T-helper 1 cell treated with Interleukin-12 subunit alpha and Interleukin-12 subunit beta and Interleukin-4 antibody, amounts not matched to agents 30 μg/mL and 1 μg/mL, for 36 hours (primary cell): ENCODE measurements around the gene SFMBT2.
"Not testable (repeated sequence)": the region's sequence is repeated elsewhere in the genome, so short reads cannot be mapped to it uniquely, and the experiment has no call there.

ENCODE experiments used
- H3K27ac Mint-ChIP-seq: one replicate; pipeline ENCODE4 v1.8.0; 2021; ENCODE audit warnings: mild to moderate bottlenecking, mixed read lengths
- H3K27me3 Mint-ChIP-seq: one replicate; pipeline ENCODE4 v1.8.0; 2021; ENCODE audit warnings: low read depth, mixed read lengths
- H3K36me3 Mint-ChIP-seq: one replicate; pipeline ENCODE4 v1.8.0; 2021; ENCODE audit warnings: low read depth, mixed read lengths
- H3K4me1 Mint-ChIP-seq: one replicate; pipeline ENCODE4 v1.8.0; 2021; ENCODE audit warnings: low read depth, mixed read lengths
- H3K4me3 Mint-ChIP-seq: one replicate; pipeline ENCODE4 v1.8.0; 2021; ENCODE audit warnings: mild to moderate bottlenecking, moderate library complexity, mixed read lengths
- H3K9me3 Mint-ChIP-seq: one replicate; pipeline ENCODE4 v1.8.0; 2021; ENCODE audit warnings: mixed read lengths

SFMBT2 gene

GRCh38 chr10:7319632-7320031, 91.2 kb downstream of the SFMBT2 start:
- H3K9me3 Mint-ChIP-seq, result peaks cover 15% of the 10 kb centered on the region
- no peaks in the 10 kb centered on the region for H3K27me3 Mint-ChIP-seq
- peak overlapping the region; percentile 16 for H3K27ac Mint-ChIP-seq
- H3K4me1 Mint-ChIP-seq, result peaks cover 40% of the 10 kb centered on the region
- H3K4me3 Mint-ChIP-seq, result no peak overlapping the region
- peaks cover 42% of the 10 kb centered on the region for H3K36me3 Mint-ChIP-seq

- Mint-ChIP-seq H3K27ac (peak overlapping the region; percentile 32), H3K27me3 (no peaks in the 10 kb centered on the region), H3K9me3 (peaks cover 9% of the 10 kb centered on the region), H3K4me1 (peaks cover 47% of the 10 kb centered on the region), H3K4me3 (no peak overlapping the region), H3K36me3 (peaks cover 34% of the 10 kb centered on the region)
Observed at GRCh38 chr10:7318836-7319235, 92.0 kb downstream of the SFMBT2 start.

GRCh38 chr10:7317786-7318446, 92.9 kb downstream of the SFMBT2 start:
- H3K27ac Mint-ChIP-seq, result no peak overlapping the region
- H3K27me3 Mint-ChIP-seq, result no peaks in the 10 kb centered on the region
- H3K9me3 Mint-ChIP-seq, result peaks cover 9% of the 10 kb centered on the region
- peaks cover 52% of the 10 kb centered on the region for H3K4me1 Mint-ChIP-seq
- H3K36me3 Mint-ChIP-seq, result peaks cover 39% of the 10 kb centered on the region
- H3K4me3 Mint-ChIP-seq, result no peak overlapping the region

- H3K27ac Mint-ChIP-seq, result no peak overlapping the region
- no peaks in the 10 kb centered on the region for H3K27me3 Mint-ChIP-seq
- H3K4me3 Mint-ChIP-seq, result no peak overlapping the region
- H3K36me3 Mint-ChIP-seq, result peaks cover 30% of the 10 kb centered on the region
- H3K9me3 Mint-ChIP-seq, result peaks cover under 1% of the 10 kb centered on the region
- H3K4me1 Mint-ChIP-seq, result peaks cover 53% of the 10 kb centered on the region
Observed at GRCh38 chr10:7316839-7317238, 94.0 kb downstream of the SFMBT2 start.

- H3K4me1 Mint-ChIP-seq, result peaks cover 56% of the 10 kb centered on the region
Observed at GRCh38 chr10:7315906-7316305, 94.9 kb downstream of the SFMBT2 start.

GRCh38 chr10:7314170-7314569, 96.7 kb downstream of the SFMBT2 start:
- Mint-ChIP-seq H3K4me3 (peak overlapping the region; percentile 16), H3K27ac (peak overlapping the region; percentile 46), H3K9me3 (no peaks in the 10 kb centered on the region), H3K36me3 (peaks cover 30% of the 10 kb centered on the region), H3K27me3 (no peaks in the 10 kb centered on the region), H3K4me1 (peaks cover 48% of the 10 kb centered on the region)

More at GRCh38 chr10:7315906-7316305, 94.9 kb downstream of the SFMBT2 start:
- H3K36me3 Mint-ChIP-seq, result peaks cover 33% of the 10 kb centered on the region
- H3K4me3 Mint-ChIP-seq, result no peak overlapping the region
- no peaks in the 10 kb centered on the region for H3K27me3 Mint-ChIP-seq
- no peaks in the 10 kb centered on the region for H3K9me3 Mint-ChIP-seq
- peak overlapping the region; percentile 60 for H3K27ac Mint-ChIP-seq

- H3K4me3 Mint-ChIP-seq, result no peak overlapping the region
- H3K27me3 Mint-ChIP-seq, result no peaks in the 10 kb centered on the region
- no peak overlapping the region for H3K27ac Mint-ChIP-seq
- H3K36me3 Mint-ChIP-seq, result peaks cover 38% of the 10 kb centered on the region
- peaks cover 37% of the 10 kb centered on the region for H3K4me1 Mint-ChIP-seq
- H3K9me3 Mint-ChIP-seq, result peaks cover 11% of the 10 kb centered on the region
Observed at GRCh38 chr10:7312488-7312857, 98.4 kb downstream of the SFMBT2 start.

GRCh38 chr10:7311850-7312487, 98.9 kb downstream of the SFMBT2 start:
- H3K36me3 Mint-ChIP-seq, result peaks cover 41% of the 10 kb centered on the region
- H3K9me3 Mint-ChIP-seq, result peaks cover 16% of the 10 kb centered on the region
- H3K27ac Mint-ChIP-seq, H3K27me3 Mint-ChIP-seq, H3K4me3 Mint-ChIP-seq: not testable (repeated sequence)
- peaks cover 38% of the 10 kb centered on the region for H3K4me1 Mint-ChIP-seq

GRCh38 chr10:7311218-7311849, 99.5 kb downstream of the SFMBT2 start:
- Mint-ChIP-seq H3K4me1 (peaks cover 38% of the 10 kb centered on the region), H3K4me3 (no peak overlapping the region), H3K36me3 (peaks cover 44% of the 10 kb centered on the region), H3K9me3 (peaks cover 20% of the 10 kb centered on the region), H3K27me3 (no peaks in the 10 kb centered on the region), H3K27ac (no peak overlapping the region)

GRCh38 chr10:7310076-7310475, 100.8 kb downstream of the SFMBT2 start:
- peaks cover 26% of the 10 kb centered on the region for H3K4me1 Mint-ChIP-seq
- no peak overlapping the region for H3K4me3 Mint-ChIP-seq
- H3K27ac Mint-ChIP-seq, result no peak overlapping the region
- H3K9me3 Mint-ChIP-seq, result peaks cover 21% of the 10 kb centered on the region
- peaks cover 41% of the 10 kb centered on the region for H3K36me3 Mint-ChIP-seq
- H3K27me3 Mint-ChIP-seq, result no peaks in the 10 kb centered on the region

- no peaks in the 10 kb centered on the region for H3K27me3 Mint-ChIP-seq
- peaks cover 39% of the 10 kb centered on the region for H3K36me3 Mint-ChIP-seq
- H3K9me3 Mint-ChIP-seq, result peaks cover 21% of the 10 kb centered on the region
- H3K4me1 Mint-ChIP-seq, result peaks cover 16% of the 10 kb centered on the region
- no peak overlapping the region for H3K27ac Mint-ChIP-seq
- no peak overlapping the region for H3K4me3 Mint-ChIP-seq
Observed at GRCh38 chr10:7308826-7309225, 102.0 kb downstream of the SFMBT2 start.

- Mint-ChIP-seq H3K27me3 (no peaks in the 10 kb centered on the region), H3K27ac (no peak overlapping the region), H3K4me1 (peaks cover 14% of the 10 kb centered on the region), H3K9me3 (peaks cover 21% of the 10 kb centered on the region), H3K36me3 (peaks cover 35% of the 10 kb centered on the region), H3K4me3 (no peak overlapping the region)
Observed at GRCh38 chr10:7306616-7307015, 104.2 kb downstream of the SFMBT2 start.

- Mint-ChIP-seq H3K27ac (no peak overlapping the region), H3K9me3 (peaks cover 21% of the 10 kb centered on the region), H3K4me1 (peaks cover 15% of the 10 kb centered on the region), H3K36me3 (peaks cover 33% of the 10 kb centered on the region), H3K4me3 (no peak overlapping the region), H3K27me3 (no peaks in the 10 kb centered on the region)
Observed at GRCh38 chr10:7306147-7306546, 104.7 kb downstream of the SFMBT2 start.

- H3K9me3 Mint-ChIP-seq, result peaks cover 21% of the 10 kb centered on the region
- H3K27me3 Mint-ChIP-seq, result no peaks in the 10 kb centered on the region
- H3K4me1 Mint-ChIP-seq, result peaks cover 18% of the 10 kb centered on the region
- no peak overlapping the region for H3K27ac Mint-ChIP-seq
- peaks cover 34% of the 10 kb centered on the region for H3K36me3 Mint-ChIP-seq
- H3K4me3 Mint-ChIP-seq, result no peak overlapping the region
Observed at GRCh38 chr10:7305053-7305452, 105.8 kb downstream of the SFMBT2 start.

GRCh38 chr10:7304110-7304509, 106.7 kb downstream of the SFMBT2 start:
- peaks cover 21% of the 10 kb centered on the region for H3K4me1 Mint-ChIP-seq
- peaks cover 35% of the 10 kb centered on the region for H3K36me3 Mint-ChIP-seq
- no peak overlapping the region for H3K27ac Mint-ChIP-seq
- H3K27me3 Mint-ChIP-seq, result no peaks in the 10 kb centered on the region
- H3K9me3 Mint-ChIP-seq, result peaks cover 21% of the 10 kb centered on the region
- no peak overlapping the region for H3K4me3 Mint-ChIP-seq
